PC-9 (cell line): ENCODE results near the gene ZFAND3.

ENCODE experiments used
- CTCF ChIP-seq: fragments of 200-600 bp; sonication (generic); conservative IDR thresholded peaks from 2 replicates; pipeline ENCODE4 v1.6.1; 2017; ENCODE audit warnings: mixed run types, antibody characterized with exemption, mild to moderate bottlenecking, moderate library complexity
- EZH2 ChIP-seq: fragments of 200-600 bp; sonication (generic); IDR thresholded peaks from 2 replicates; pipeline ENCODE4 v1.8.0; 2017; ENCODE audit warnings: antibody characterized with exemption, low read depth

- TF ChIP-seq CTCF (no peak), EZH2 (no peak)
Observed at GRCh38 chr6:38110481-38110971, 291.0 kb downstream of the ZFAND3 start.
